ENCODE results near the gene RAB44.
A peak's percentile ranks its signal among the peaks of the same experiment; 100 is the strongest.

The RAB44 gene

GRCh38 chr6:36677753-36678487, 19.7 kb upstream of the RAB44 start:
- peak overlapping the region; percentile 100 for H2AK5ac ChIP-seq (ENCODE audit: low read length, severe bottlenecking)
- peak overlapping the region; percentile 84 to 94 for H3K18ac ChIP-seq (ENCODE audit: low read depth in 1 of 2, low read length in 2 of 2)
- H3K4me3 ChIP-seq (ENCODE audit: insufficient read depth in 1 of 2, low read depth in 1 of 2, low read length in 2 of 2) = peak overlapping the region in 1 of 2 experiments; percentile 69
- WGBS = 19% methylated on average over 7 of the region's 10 CpGs
- peak overlapping the region; percentile 98 for H3K27ac ChIP-seq (ENCODE audit: low read length, poor library complexity, severe bottlenecking)
- peaks cover 24% of the 10 kb centered on the region for H3K4me1 ChIP-seq (ENCODE audit: control insufficient read depth, insufficient read depth, low read depth, low read length)
- peak overlapping the region; percentile 55 for H3K4me2 ChIP-seq (ENCODE audit: low read length, poor library complexity, severe bottlenecking)
- no peaks in the 10 kb centered on the region for H3K9me3 ChIP-seq (ENCODE audit: control insufficient read depth, low read length)
- H4K91ac ChIP-seq (ENCODE audit: low read length) = peak overlapping the region; percentile 93
- peaks cover 12 to 26% of the 10 kb centered on the region in 2 experiments for H3K36me3 ChIP-seq (ENCODE audit: control insufficient read depth in 1 of 2, insufficient read depth in 2 of 2, low read depth in 1 of 2, low read length in 2 of 2)
- no peak overlapping the region for H2AFZ ChIP-seq (ENCODE audit: low read depth, low read length)
- no peak overlapping the region for H2BK15ac ChIP-seq (ENCODE audit: low read depth, poor library complexity, severe bottlenecking)
- H3K9ac ChIP-seq (ENCODE audit: low read length) = peak overlapping the region; percentile 99
- no peak overlapping the region for H3K23ac ChIP-seq (ENCODE audit: low read length in 2 of 2)
- H3K14ac ChIP-seq (ENCODE audit: low read length in 2 of 2) = peak overlapping the region in 1 of 2 experiments; percentile 6
- peak overlapping the region in 1 of 2 experiments; percentile 94 for H3K4ac ChIP-seq (ENCODE audit: low read depth in 1 of 2, low read length in 2 of 2)
- H4K8ac ChIP-seq (ENCODE audit: low read length) = no peak overlapping the region
- peak overlapping the region; percentile 94 for H2BK120ac ChIP-seq (ENCODE audit: low read depth, low read length)
- peak overlapping the region; percentile 59 to 100 for H2BK12ac ChIP-seq (ENCODE audit: low read length in 2 of 2)
- peaks cover 2% of the 10 kb centered on the region for H3K79me1 ChIP-seq (replicated peaks; ENCODE audit: low read length, poor library complexity, severe bottlenecking)
- peak overlapping the region; percentile 99 for H2BK5ac ChIP-seq (ENCODE audit: low read depth, low read length, poor library complexity, severe bottlenecking)
- peak; percentile 39 for DNase-seq
- H3K27me3 ChIP-seq (ENCODE audit: control insufficient read depth in 1 of 2, insufficient read depth in 1 of 2, low read length in 2 of 2) = no peaks in the 10 kb centered on the region

DNA sequence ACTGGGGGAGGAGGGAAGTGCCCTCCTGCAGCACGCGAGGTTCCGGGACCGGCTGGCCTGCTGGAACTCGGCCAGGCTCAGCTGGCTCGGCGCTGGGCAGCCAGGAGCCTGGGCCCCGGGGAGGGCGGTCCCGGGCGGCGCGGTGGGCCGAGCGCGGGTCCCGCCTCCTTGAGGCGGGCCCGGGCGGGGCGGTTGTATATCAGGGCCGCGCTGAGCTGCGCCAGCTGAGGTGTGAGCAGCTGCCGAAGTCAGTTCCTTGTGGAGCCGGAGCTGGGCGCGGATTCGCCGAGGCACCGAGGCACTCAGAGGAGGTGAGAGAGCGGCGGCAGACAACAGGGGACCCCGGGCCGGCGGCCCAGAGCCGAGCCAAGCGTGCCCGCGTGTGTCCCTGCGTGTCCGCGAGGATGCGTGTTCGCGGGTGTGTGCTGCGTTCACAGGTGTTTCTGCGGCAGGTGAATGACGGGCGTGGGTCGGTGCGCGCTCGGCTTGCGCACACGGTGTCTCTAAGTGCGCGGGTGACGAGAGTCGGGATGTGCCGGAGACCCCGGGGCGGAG, 19.1 kb upstream of the RAB44 start, which contains the start of gene CDKN1A:
TSS of gene CDKN1A (plus strand) at position 227 of the 555 bp plus-strand sequence. CDS start 5,388 bp downstream, outside the sequence.
- peak within 1 kb of the TSS; percentile 98 for H3K27ac ChIP-seq (ENCODE audit: low read length, poor library complexity, severe bottlenecking)
- peak within 1 kb of the TSS; percentile 94 to 97 for H3K18ac ChIP-seq (ENCODE audit: low read depth in 1 of 2, low read length in 2 of 2)
- 1% methylated on average over 63 of the region's 63 CpGs for WGBS
- H3K4me3 ChIP-seq (ENCODE audit: insufficient read depth in 1 of 2, low read depth in 1 of 2, low read length in 2 of 2) = peak within 1 kb of the TSS; percentile 89 to 98
- peak within 1 kb of the TSS; percentile 83 for H2BK15ac ChIP-seq (ENCODE audit: low read depth, poor library complexity, severe bottlenecking)
- peak within 1 kb of the TSS; percentile 59 to 100 for H2BK12ac ChIP-seq (ENCODE audit: low read length in 2 of 2)
- peaks cover 2% of the 10 kb centered on the region for H3K79me1 ChIP-seq (replicated peaks; ENCODE audit: low read length, poor library complexity, severe bottlenecking)
- peak within 1 kb of the TSS; percentile 93 for H4K91ac ChIP-seq (ENCODE audit: low read length)
- peaks cover 29% of the 10 kb centered on the region for H3K4me1 ChIP-seq (ENCODE audit: control insufficient read depth, insufficient read depth, low read depth, low read length)
- peak within 1 kb of the TSS; percentile 24 to 100 for H3K23ac ChIP-seq (ENCODE audit: low read length in 2 of 2)
- H2AFZ ChIP-seq (ENCODE audit: low read depth, low read length) = peak within 1 kb of the TSS; percentile 8
- peak within 1 kb of the TSS; percentile 94 for H2BK120ac ChIP-seq (ENCODE audit: low read depth, low read length)
- no peaks in the 10 kb centered on the region for H3K27me3 ChIP-seq (ENCODE audit: control insufficient read depth in 1 of 2, insufficient read depth in 1 of 2, low read length in 2 of 2)
- H3K9me3 ChIP-seq (ENCODE audit: control insufficient read depth, low read length) = no peaks in the 10 kb centered on the region
- peak within 1 kb of the TSS; percentile 99 for H2BK5ac ChIP-seq (ENCODE audit: low read depth, low read length, poor library complexity, severe bottlenecking)
- H4K8ac ChIP-seq (ENCODE audit: low read length) = no peak within 1 kb of the TSS
- peak within 1 kb of the TSS; percentile 99 for H3K9ac ChIP-seq (ENCODE audit: low read length)
- peak within 1 kb of the TSS; percentile 100 for H2AK5ac ChIP-seq (ENCODE audit: low read length, severe bottlenecking)
- peak within 1 kb of the TSS in 1 of 2 experiments; percentile 100 for H3K14ac ChIP-seq (ENCODE audit: low read length in 2 of 2)
- peak; percentile 97 for DNase-seq
- peak within 1 kb of the TSS in 1 of 2 experiments; percentile 94 for H3K4ac ChIP-seq (ENCODE audit: low read depth in 1 of 2, low read length in 2 of 2)
- H3K4me2 ChIP-seq (ENCODE audit: low read length, poor library complexity, severe bottlenecking) = peak within 1 kb of the TSS; percentile 66
- H3K36me3 ChIP-seq (ENCODE audit: control insufficient read depth in 1 of 2, insufficient read depth in 2 of 2, low read depth in 1 of 2, low read length in 2 of 2) = peaks cover 17 to 33% of the 10 kb centered on the region in 2 experiments

GRCh38 chr6:36679043-36679833, 18.4 kb upstream of the RAB44 start:
- peak overlapping the region; percentile 66 for H3K4me2 ChIP-seq (ENCODE audit: low read length, poor library complexity, severe bottlenecking)
- peak; percentile 71 for DNase-seq
- H3K4ac ChIP-seq (ENCODE audit: low read depth in 1 of 2, low read length in 2 of 2) = peak overlapping the region in 1 of 2 experiments; percentile 90
- under 1% methylated on average over 49 of the region's 61 CpGs for WGBS
- H2AFZ ChIP-seq (ENCODE audit: low read depth, low read length) = peak overlapping the region; percentile 8
- no peaks in the 10 kb centered on the region for H3K27me3 ChIP-seq (ENCODE audit: control insufficient read depth in 1 of 2, insufficient read depth in 1 of 2, low read length in 2 of 2)
- no peak overlapping the region for H4K8ac ChIP-seq (ENCODE audit: low read length)
- peak overlapping the region; percentile 24 to 100 for H3K23ac ChIP-seq (ENCODE audit: low read length in 2 of 2)
- H3K79me1 ChIP-seq (replicated peaks; ENCODE audit: low read length, poor library complexity, severe bottlenecking) = peaks cover 2% of the 10 kb centered on the region
- peak overlapping the region in 1 of 2 experiments; percentile 80 for H2BK12ac ChIP-seq (ENCODE audit: low read length in 2 of 2)
- peak overlapping the region; percentile 64 for H4K91ac ChIP-seq (ENCODE audit: low read length)
- peak overlapping the region; percentile 16 to 97 for H3K18ac ChIP-seq (ENCODE audit: low read depth in 1 of 2, low read length in 2 of 2)
- peaks cover 35% of the 10 kb centered on the region for H3K4me1 ChIP-seq (ENCODE audit: control insufficient read depth, insufficient read depth, low read depth, low read length)
- H3K14ac ChIP-seq (ENCODE audit: low read length in 2 of 2) = peak overlapping the region in 1 of 2 experiments; percentile 100
- no peaks in the 10 kb centered on the region for H3K9me3 ChIP-seq (ENCODE audit: control insufficient read depth, low read length)
- H2AK5ac ChIP-seq (ENCODE audit: low read length, severe bottlenecking) = no peak overlapping the region
- H3K27ac ChIP-seq (ENCODE audit: low read length, poor library complexity, severe bottlenecking) = peak overlapping the region; percentile 79
- peak overlapping the region; percentile 89 to 98 for H3K4me3 ChIP-seq (ENCODE audit: insufficient read depth in 1 of 2, low read depth in 1 of 2, low read length in 2 of 2)
- peak overlapping the region; percentile 67 for H2BK5ac ChIP-seq (ENCODE audit: low read depth, low read length, poor library complexity, severe bottlenecking)
- H3K36me3 ChIP-seq (ENCODE audit: control insufficient read depth in 1 of 2, insufficient read depth in 2 of 2, low read depth in 1 of 2, low read length in 2 of 2) = peaks cover 24 to 40% of the 10 kb centered on the region in 2 experiments
- H2BK15ac ChIP-seq (ENCODE audit: low read depth, poor library complexity, severe bottlenecking) = peak overlapping the region; percentile 83
- H3K9ac ChIP-seq (ENCODE audit: low read length) = peak overlapping the region; percentile 99
- H2BK120ac ChIP-seq (ENCODE audit: low read depth, low read length) = peak overlapping the region; percentile 55

Data from mesenchymal stem cell (in vitro differentiated cells and primary cell).